HUES6 (cell line): ENCODE data around the gene CETN2.
"Not testable (repeated sequence)": the region's sequence is repeated elsewhere in the genome, so short reads cannot be mapped to it uniquely, and the experiment has no call there.

ENCODE experiments used
- H3K27ac ChIP-seq: 2 replicates; pipeline ENCODE4 v1.7.0; 2013; ENCODE audit warnings: low read depth, mild to moderate bottlenecking, low read length, inconsistent platforms
- H3K27me3 ChIP-seq: 2 replicates; pipeline ENCODE4 v1.6.1; 2013; ENCODE audit warnings: low read length; ENCODE audit not compliant: control insufficient read depth, insufficient read depth
- H3K36me3 ChIP-seq: 2 replicates; pipeline ENCODE4 v1.6.1; 2013; ENCODE audit warnings: low read length; ENCODE audit not compliant: control insufficient read depth, insufficient read depth
- H3K4me1 ChIP-seq: 2 replicates; pipeline ENCODE4 v1.6.1; 2013; ENCODE audit warnings: low read length; ENCODE audit not compliant: control insufficient read depth, insufficient read depth
- H3K4me3 ChIP-seq: 2 replicates; pipeline ENCODE4 v1.5.1; 2013; ENCODE audit warnings: low read depth, low read length
- H3K9ac ChIP-seq: one replicate; pipeline ENCODE4 v1.6.1; 2013; ENCODE audit warnings: mild to moderate bottlenecking, low read length
- H3K9me3 ChIP-seq: 2 replicates; pipeline ENCODE4 v1.6.1; 2013; ENCODE audit warnings: low read depth, low read length; ENCODE audit not compliant: control insufficient read depth, insufficient read depth

The CETN2 gene

GRCh38 chrX:152861826-152862225 is 31.3 kb upstream of the CETN2 start:
- no peak overlapping the region for H3K4me3 ChIP-seq
- H3K36me3 ChIP-seq: peaks cover 62% of the 10 kb centered on the region
- peaks cover 20% of the 10 kb centered on the region; the same call in 1 of the 2 replicates for H3K9me3 ChIP-seq
- H3K4me1 ChIP-seq: no peaks in the 10 kb centered on the region
- no peak overlapping the region for H3K27ac ChIP-seq
- H3K27me3 ChIP-seq: no peaks in the 10 kb centered on the region
- no peak overlapping the region for H3K9ac ChIP-seq

- H3K27ac ChIP-seq: no peak overlapping the region
- H3K36me3 ChIP-seq: peaks cover 55% of the 10 kb centered on the region
- H3K9ac ChIP-seq: no peak overlapping the region
- no peaks in the 10 kb centered on the region for H3K27me3 ChIP-seq
- peaks cover 16% of the 10 kb centered on the region; the same call in 1 of the 2 replicates for H3K9me3 ChIP-seq
- H3K4me1 ChIP-seq: no peaks in the 10 kb centered on the region
- H3K4me3 ChIP-seq: no peak overlapping the region
Observed at GRCh38 chrX:152861116-152861515, 30.6 kb upstream of the CETN2 start.

GRCh38 chrX:152853986-152854385 is 23.4 kb upstream of the CETN2 start:
- H3K36me3 ChIP-seq: peaks cover 57% of the 10 kb centered on the region
- H3K4me1 ChIP-seq: no peaks in the 10 kb centered on the region
- no peak overlapping the region for H3K9ac ChIP-seq
- no peak overlapping the region for H3K27ac ChIP-seq
- H3K9me3 ChIP-seq: peaks cover 15% of the 10 kb centered on the region; the same call in 1 of the 2 replicates
- no peak overlapping the region for H3K4me3 ChIP-seq
- H3K27me3 ChIP-seq: no peaks in the 10 kb centered on the region

- Histone ChIP-seq H3K9ac (no peak overlapping the region), H3K9me3 (peaks cover 15% of the 10 kb centered on the region; the same call in 1 of the 2 replicates), H3K36me3 (peaks cover 71% of the 10 kb centered on the region), H3K4me1 (no peaks in the 10 kb centered on the region), H3K27ac (no peak overlapping the region), H3K27me3 (no peaks in the 10 kb centered on the region), H3K4me3 (no peak overlapping the region)
Observed at GRCh38 chrX:152850465-152850864, 19.9 kb upstream of the CETN2 start.

- no peak overlapping the region for H3K9ac ChIP-seq
- H3K27ac ChIP-seq: no peak overlapping the region
- peaks cover 12% of the 10 kb centered on the region; the same call in 1 of the 2 replicates for H3K9me3 ChIP-seq
- no peak overlapping the region for H3K4me3 ChIP-seq
- peaks cover 52% of the 10 kb centered on the region for H3K36me3 ChIP-seq
- H3K27me3 ChIP-seq: no peaks in the 10 kb centered on the region
- 0 out of 2 replicates have a peak, but pooled peaks cover 2% of the 10 kb centered on the region for H3K4me1 ChIP-seq
Observed at GRCh38 chrX:152847281-152847680, 16.7 kb upstream of the CETN2 start.

- H3K4me3 ChIP-seq: no peak overlapping the region
- H3K9me3 ChIP-seq: peaks cover 12% of the 10 kb centered on the region; the same call in 1 of the 2 replicates
- H3K4me1 ChIP-seq: peaks cover 6% of the 10 kb centered on the region; the same call in 1 of the 2 replicates
- H3K9ac ChIP-seq: no peak overlapping the region
- H3K36me3 ChIP-seq: peaks cover 42% of the 10 kb centered on the region
- H3K27me3 ChIP-seq: no peaks in the 10 kb centered on the region
- no peak overlapping the region for H3K27ac ChIP-seq
Observed at GRCh38 chrX:152845618-152846240, 15.2 kb upstream of the CETN2 start.

- peaks cover 28% of the 10 kb centered on the region for H3K36me3 ChIP-seq
- no peak overlapping the region for H3K27ac ChIP-seq
- H3K4me1 ChIP-seq: peaks cover 8% of the 10 kb centered on the region; the same call in 1 of the 2 replicates
- no peaks in the 10 kb centered on the region for H3K27me3 ChIP-seq
- no peak overlapping the region for H3K9ac ChIP-seq
- peaks cover 12% of the 10 kb centered on the region; the same call in 1 of the 2 replicates for H3K9me3 ChIP-seq
- H3K4me3 ChIP-seq: no peak overlapping the region
Observed at GRCh38 chrX:152844256-152844655, 13.7 kb upstream of the CETN2 start.

- no peak overlapping the region for H3K27ac ChIP-seq
- H3K4me3 ChIP-seq: no peak overlapping the region
- peaks cover 24% of the 10 kb centered on the region for H3K36me3 ChIP-seq
- H3K9me3 ChIP-seq: peaks cover 12% of the 10 kb centered on the region; the same call in 1 of the 2 replicates
- H3K27me3 ChIP-seq: no peaks in the 10 kb centered on the region
- H3K9ac ChIP-seq: no peak overlapping the region
- peaks cover 8% of the 10 kb centered on the region; the same call in 1 of the 2 replicates for H3K4me1 ChIP-seq
Observed at GRCh38 chrX:152843852-152844251, 13.3 kb upstream of the CETN2 start.

GRCh38 chrX:152842772-152843338 is 12.3 kb upstream of the CETN2 start:
- peaks cover 8% of the 10 kb centered on the region; the same call in 1 of the 2 replicates for H3K4me1 ChIP-seq
- H3K9me3 ChIP-seq: peaks cover 12% of the 10 kb centered on the region; the same call in 1 of the 2 replicates

GRCh38 chrX:152835470-152835869 is 4.9 kb upstream of the CETN2 start:
- peaks cover 20% of the 10 kb centered on the region for H3K36me3 ChIP-seq
- H3K4me1 ChIP-seq, H3K27me3 ChIP-seq, H3K27ac ChIP-seq, H3K4me3 ChIP-seq, H3K9ac ChIP-seq, H3K9me3 ChIP-seq: not testable (repeated sequence)

More at GRCh38 chrX:152842772-152843338, 12.3 kb upstream of the CETN2 start:
- Histone ChIP-seq H3K4me3 (no peak overlapping the region), H3K27ac (no peak overlapping the region), H3K36me3 (peaks cover 15% of the 10 kb centered on the region; the same call in 1 of the 2 replicates), H3K9ac (no peak overlapping the region), H3K27me3 (no peaks in the 10 kb centered on the region)

GRCh38 chrX:152833378-152833777 is 2.8 kb upstream of the CETN2 start:
- H3K27ac ChIP-seq: no peak overlapping the region
- peaks cover 13% of the 10 kb centered on the region; the same call in 1 of the 2 replicates for H3K9me3 ChIP-seq
- H3K4me3 ChIP-seq: no peak overlapping the region
- H3K27me3 ChIP-seq: no peaks in the 10 kb centered on the region
- H3K9ac ChIP-seq: no peak overlapping the region
- H3K36me3 ChIP-seq: peaks cover 20% of the 10 kb centered on the region
- H3K4me1 ChIP-seq: 0 out of 2 replicates have a peak, but pooled peaks cover 9% of the 10 kb centered on the region
